Activated naive CD4-positive, alpha-beta T cell treated with anti-CD3 and anti-CD28 coated beads, Interleukin-2, amount 10 ng/mL, durations not matched to agents 7 days and 5 days (primary cell): ENCODE data around the gene ZCCHC2.

Source experiments
- CTCF ChIA-PET: fragments of 350-600 bp; sonication (Branson Sonifier 250); formaldehyde crosslinking; loops from one replicate; lab custom pipeline; 2021; ENCODE audit warnings: antibody characterized with exemption; lab: Charles Lee
- DNase-seq: peaks from one replicate; pipeline ENCODE4 v3.0.0-alpha.2; 2020
- H3K27ac Mint-ChIP-seq: one replicate; pipeline ENCODE4 v1.8.0; 2021; ENCODE audit warnings: mild to moderate bottlenecking, moderate library complexity, mixed read lengths
- H3K27me3 Mint-ChIP-seq: one replicate; pipeline ENCODE4 v1.8.0; 2021; ENCODE audit warnings: mild to moderate bottlenecking, mixed read lengths
- H3K36me3 Mint-ChIP-seq: one replicate; pipeline ENCODE4 v1.8.0; 2021; ENCODE audit warnings: mixed read lengths
- H3K4me1 Mint-ChIP-seq: one replicate; pipeline ENCODE4 v1.8.0; 2021; ENCODE audit warnings: mixed read lengths
- H3K4me3 Mint-ChIP-seq: one replicate; pipeline ENCODE4 v1.8.0; 2021; ENCODE audit warnings: mild to moderate bottlenecking, moderate library complexity, mixed read lengths
- H3K9me3 Mint-ChIP-seq: one replicate; pipeline ENCODE4 v1.8.0; 2021; ENCODE audit warnings: mixed read lengths

ZCCHC2 gene

DNA sequence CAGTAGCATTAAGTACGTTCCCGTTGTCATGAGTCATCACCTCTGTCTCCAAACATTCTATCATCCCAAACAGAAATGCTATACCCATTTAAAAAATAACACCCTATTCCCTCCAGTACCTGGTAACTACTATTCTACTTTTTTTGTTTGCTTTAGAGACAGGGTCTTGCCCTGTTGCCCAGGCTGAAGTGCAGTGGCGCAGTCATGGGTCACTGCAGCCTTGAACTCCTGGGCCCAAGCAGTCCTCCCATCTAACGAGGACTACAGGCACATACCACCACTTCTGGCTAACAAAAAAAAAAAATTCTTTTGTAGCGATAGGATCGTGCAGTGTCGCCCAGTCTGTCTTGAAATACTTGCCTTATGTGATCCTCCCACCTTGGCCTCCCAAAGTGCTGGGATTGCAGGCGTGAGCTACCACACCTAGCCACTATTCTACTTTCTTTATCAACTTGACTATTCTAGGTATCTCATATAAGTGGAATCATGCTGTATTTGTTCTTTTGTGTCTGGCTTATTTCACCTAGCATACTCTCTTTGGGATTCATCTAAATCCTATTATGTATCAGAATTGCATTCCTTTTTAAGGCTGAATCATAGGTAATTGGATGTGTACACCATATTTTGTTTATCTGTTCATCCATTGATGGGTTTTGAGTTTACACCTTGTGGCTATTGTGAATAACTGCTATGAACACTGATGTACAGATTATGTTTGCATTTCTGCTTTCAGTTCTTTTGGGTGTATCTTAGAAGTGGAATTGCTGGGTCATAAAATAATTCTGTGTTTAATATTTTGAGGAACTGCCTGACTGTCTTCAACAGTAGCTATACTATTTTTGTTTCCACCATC lies 14.4 kb downstream of the ZCCHC2 start:
- Mint-ChIP-seq H3K4me1 (peaks cover 18% of the 10 kb centered on the region), H3K9me3 (no peaks in the 10 kb centered on the region), H3K36me3 (peaks cover 23% of the 10 kb centered on the region), H3K27me3 (no peaks in the 10 kb centered on the region), H3K27ac (no peak overlapping the region), H3K4me3 (no peak overlapping the region)
- CTCF ChIA-PET, result interaction anchor here (0.7 kb wide), 1 partner anchor 128 kb away, joined by 5 read pairs; no protein-coding TSS in a partner anchor
- no peak for DNase-seq

GRCh38 chr18:62537946-62538345 lies 15.1 kb downstream of the ZCCHC2 start:
- Mint-ChIP-seq H3K9me3 (no peaks in the 10 kb centered on the region), H3K27ac (no peak overlapping the region), H3K27me3 (no peaks in the 10 kb centered on the region), H3K4me1 (peaks cover 17% of the 10 kb centered on the region), H3K4me3 (no peak overlapping the region), H3K36me3 (peaks cover 23% of the 10 kb centered on the region)
- no peak for DNase-seq
- CTCF ChIA-PET, result interaction anchor here (0.7 kb wide), 1 partner anchor 129 kb away, joined by 5 read pairs; no protein-coding TSS in a partner anchor

DNA sequence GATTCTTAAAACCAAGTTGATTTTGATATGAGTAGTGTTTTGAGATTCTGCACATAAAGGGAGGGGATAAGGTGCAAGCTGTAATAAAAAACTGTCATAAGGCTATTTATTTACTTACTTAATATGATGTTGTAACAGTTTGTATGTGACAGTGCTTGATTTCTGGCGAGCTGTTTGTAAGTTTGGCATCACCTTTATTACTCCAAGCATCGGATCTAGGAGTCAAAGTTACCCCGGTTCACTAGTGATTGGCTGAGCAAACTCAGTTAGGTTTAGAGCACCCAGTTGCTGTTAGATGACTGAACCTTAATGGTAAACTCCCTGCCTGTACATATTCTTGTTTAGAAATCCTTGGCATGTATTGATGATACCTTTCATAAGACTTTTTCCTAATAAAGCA lies 16.1 kb downstream of the ZCCHC2 start:
- Mint-ChIP-seq H3K36me3 (peaks cover 31% of the 10 kb centered on the region), H3K4me1 (peaks cover 17% of the 10 kb centered on the region), H3K27ac (no peak overlapping the region), H3K4me3 (no peak overlapping the region), H3K9me3 (no peaks in the 10 kb centered on the region), H3K27me3 (no peaks in the 10 kb centered on the region)
- CTCF ChIA-PET, result interaction anchor here (1.2 kb wide), 1 partner anchor 215 kb away, joined by 3 read pairs; no protein-coding TSS in a partner anchor
- DNase-seq, result no peak

- DNase-seq, result no peak
- H3K4me1 Mint-ChIP-seq, result peaks cover 13% of the 10 kb centered on the region
- H3K27ac Mint-ChIP-seq, result no peak overlapping the region
- H3K27me3 Mint-ChIP-seq, result no peaks in the 10 kb centered on the region
- H3K9me3 Mint-ChIP-seq, result no peaks in the 10 kb centered on the region
- CTCF ChIA-PET, result interaction anchor here (1.2 kb wide), 1 partner anchor 216 kb away, joined by 3 read pairs; no protein-coding TSS in a partner anchor
- H3K36me3 Mint-ChIP-seq, result peaks cover 28% of the 10 kb centered on the region
- no peak overlapping the region for H3K4me3 Mint-ChIP-seq
These were observed 16.7 kb downstream of the ZCCHC2 start for GRCh38 chr18:62539284-62540165.

GRCh38 chr18:62543021-62543420 lies 20.2 kb downstream of the ZCCHC2 start:
- Mint-ChIP-seq H3K4me3 (no peak overlapping the region), H3K27me3 (no peaks in the 10 kb centered on the region), H3K4me1 (no peaks in the 10 kb centered on the region), H3K36me3 (peaks cover 39% of the 10 kb centered on the region), H3K27ac (no peak overlapping the region), H3K9me3 (no peaks in the 10 kb centered on the region)
- no peak for DNase-seq
- CTCF ChIA-PET, result interaction anchor here (1.5 kb wide), 1 partner anchor 118 kb away, joined by 3 read pairs; no protein-coding TSS in a partner anchor

- Mint-ChIP-seq H3K27me3 (no peaks in the 10 kb centered on the region), H3K9me3 (no peaks in the 10 kb centered on the region), H3K27ac (no peak overlapping the region), H3K4me3 (no peak overlapping the region), H3K4me1 (no peaks in the 10 kb centered on the region), H3K36me3 (peaks cover 43% of the 10 kb centered on the region)
- CTCF ChIA-PET, result no interaction called here
- no peak for DNase-seq
These were observed 22.3 kb downstream of the ZCCHC2 start for GRCh38 chr18:62545098-62545497.

DNA sequence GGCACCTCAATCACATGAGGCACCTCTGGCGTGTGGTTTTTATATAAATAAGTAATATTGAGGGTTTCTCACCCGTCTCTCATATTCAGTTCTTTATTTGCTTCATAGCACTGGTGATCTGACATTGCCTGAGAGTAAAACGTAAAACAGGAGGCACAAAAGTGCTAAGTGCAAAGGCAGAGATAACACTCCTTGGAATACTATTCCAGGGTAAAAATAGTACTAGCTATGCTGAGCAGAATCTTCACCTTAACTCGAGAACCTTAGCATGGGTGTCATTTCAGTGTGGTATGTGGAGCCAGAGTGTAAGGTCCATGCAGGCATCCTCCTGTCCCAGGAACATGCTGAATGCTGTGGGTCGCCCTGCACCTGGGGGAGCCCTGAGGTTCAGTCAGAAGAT lies 26.9 kb downstream of the ZCCHC2 start:
- no peak overlapping the region for H3K4me3 Mint-ChIP-seq
- H3K27ac Mint-ChIP-seq, result no peak overlapping the region
- H3K27me3 Mint-ChIP-seq, result no peaks in the 10 kb centered on the region
- no peak for DNase-seq
- CTCF ChIA-PET, result no interaction called here
- H3K9me3 Mint-ChIP-seq, result no peaks in the 10 kb centered on the region
- H3K36me3 Mint-ChIP-seq, result peaks cover 53% of the 10 kb centered on the region
- H3K4me1 Mint-ChIP-seq, result peaks cover 10% of the 10 kb centered on the region

- no peak overlapping the region for H3K4me3 Mint-ChIP-seq
- CTCF ChIA-PET, result no interaction called here
- H3K4me1 Mint-ChIP-seq, result peaks cover 10% of the 10 kb centered on the region
- H3K27me3 Mint-ChIP-seq, result no peaks in the 10 kb centered on the region
- H3K9me3 Mint-ChIP-seq, result no peaks in the 10 kb centered on the region
- H3K36me3 Mint-ChIP-seq, result peaks cover 51% of the 10 kb centered on the region
- DNase-seq, result no peak
- H3K27ac Mint-ChIP-seq, result no peak overlapping the region
These were observed 27.9 kb downstream of the ZCCHC2 start for GRCh38 chr18:62550746-62551145.

DNA sequence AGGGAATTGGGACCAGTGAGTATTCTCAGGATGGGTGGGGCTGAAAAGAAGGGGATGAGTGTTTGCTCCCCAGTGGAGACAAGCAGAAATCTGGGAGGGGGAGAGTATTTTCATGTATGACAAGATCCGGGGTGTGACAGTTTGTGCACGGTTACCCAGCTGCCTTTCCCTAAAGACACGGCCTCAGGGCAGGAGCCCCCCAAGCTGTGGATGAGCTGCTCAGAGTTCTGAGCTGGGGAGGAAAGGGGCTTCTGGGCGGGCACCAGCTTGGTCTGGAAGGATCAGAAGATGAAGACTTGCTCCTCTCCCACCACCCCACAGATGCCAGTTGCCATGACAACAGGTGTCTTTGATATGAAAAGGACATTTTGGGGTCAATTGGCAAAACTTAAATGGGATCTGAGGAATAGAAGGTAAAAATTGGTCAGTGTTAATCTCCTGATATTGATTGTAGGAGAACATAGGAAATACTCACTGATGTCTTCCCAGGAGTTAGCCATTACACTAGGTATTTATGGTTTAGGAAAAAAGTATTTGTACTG lies 29.2 kb downstream of the ZCCHC2 start:
- CTCF ChIA-PET, result no interaction called here
- Mint-ChIP-seq H3K4me3 (no peak overlapping the region), H3K36me3 (peaks cover 52% of the 10 kb centered on the region), H3K27ac (no peak overlapping the region), H3K4me1 (peaks cover 10% of the 10 kb centered on the region), H3K9me3 (no peaks in the 10 kb centered on the region), H3K27me3 (no peaks in the 10 kb centered on the region)
- no peak for DNase-seq

DNA sequence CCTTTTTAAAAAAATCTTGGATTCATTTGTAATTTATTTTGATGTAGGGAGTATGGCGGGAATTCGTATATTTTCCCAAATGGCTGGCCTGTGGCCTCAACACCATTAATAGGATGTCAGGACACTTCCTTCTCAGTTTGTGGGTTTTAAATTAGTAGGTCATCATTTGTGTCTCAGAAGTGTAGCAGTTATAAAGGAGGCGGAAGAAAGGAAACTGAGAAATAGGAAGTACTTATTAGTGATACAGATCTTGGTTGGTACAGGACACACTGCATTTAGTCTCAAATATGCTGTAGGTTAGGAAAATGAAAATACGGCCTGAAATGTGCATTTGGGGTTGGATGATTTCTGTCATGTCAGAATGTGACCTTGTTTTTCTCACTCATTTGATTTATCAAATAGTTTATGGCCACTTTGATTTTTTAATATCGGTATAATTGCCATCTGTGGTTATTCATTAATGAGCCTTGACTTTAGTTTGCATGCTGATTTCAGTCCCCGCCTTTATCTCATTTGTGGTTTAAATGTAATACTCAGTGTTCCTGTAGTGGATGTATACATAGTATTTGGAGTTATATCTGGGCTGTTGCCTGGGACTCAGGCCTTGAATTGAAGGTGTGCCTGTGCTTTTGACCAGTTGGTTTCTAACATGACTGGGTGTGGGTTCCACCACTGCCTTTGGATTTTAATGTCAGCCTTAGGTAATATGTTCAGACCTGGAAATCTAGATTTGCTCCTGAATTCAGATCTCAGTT lies 31.4 kb downstream of the ZCCHC2 start:
- no peak overlapping the region for H3K4me3 Mint-ChIP-seq
- CTCF ChIA-PET, result no interaction called here
- H3K27me3 Mint-ChIP-seq, result no peaks in the 10 kb centered on the region
- H3K36me3 Mint-ChIP-seq, result peaks cover 62% of the 10 kb centered on the region
- peaks cover 10% of the 10 kb centered on the region for H3K4me1 Mint-ChIP-seq
- H3K9me3 Mint-ChIP-seq, result no peaks in the 10 kb centered on the region
- H3K27ac Mint-ChIP-seq, result no peak overlapping the region
- DNase-seq, result no peak

DNA sequence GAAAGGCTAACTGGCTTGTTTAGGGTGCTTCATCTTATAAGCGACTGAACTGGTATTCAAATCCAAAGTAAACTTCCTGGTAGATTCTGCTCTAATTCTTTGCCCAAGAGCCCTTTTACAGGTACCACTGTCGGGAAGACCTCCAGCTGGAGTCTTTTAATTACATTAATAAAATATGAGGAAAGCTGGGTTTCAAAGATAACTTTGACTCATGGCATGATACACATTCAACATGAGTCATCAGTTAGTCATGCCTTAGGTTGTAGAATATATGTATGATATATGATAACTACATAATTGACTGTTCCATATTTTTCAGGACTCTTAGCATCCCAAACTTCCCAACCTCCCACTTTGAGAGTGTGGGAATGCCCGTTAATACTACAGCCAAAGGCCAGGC lies 32.3 kb downstream of the ZCCHC2 start:
- no peaks in the 10 kb centered on the region for H3K27me3 Mint-ChIP-seq
- H3K4me3 Mint-ChIP-seq, result no peak overlapping the region
- H3K4me1 Mint-ChIP-seq, result peaks cover 10% of the 10 kb centered on the region
- peaks cover 66% of the 10 kb centered on the region for H3K36me3 Mint-ChIP-seq
- H3K27ac Mint-ChIP-seq, result no peak overlapping the region
- CTCF ChIA-PET, result no interaction called here
- DNase-seq, result no peak
- H3K9me3 Mint-ChIP-seq, result no peaks in the 10 kb centered on the region

DNA sequence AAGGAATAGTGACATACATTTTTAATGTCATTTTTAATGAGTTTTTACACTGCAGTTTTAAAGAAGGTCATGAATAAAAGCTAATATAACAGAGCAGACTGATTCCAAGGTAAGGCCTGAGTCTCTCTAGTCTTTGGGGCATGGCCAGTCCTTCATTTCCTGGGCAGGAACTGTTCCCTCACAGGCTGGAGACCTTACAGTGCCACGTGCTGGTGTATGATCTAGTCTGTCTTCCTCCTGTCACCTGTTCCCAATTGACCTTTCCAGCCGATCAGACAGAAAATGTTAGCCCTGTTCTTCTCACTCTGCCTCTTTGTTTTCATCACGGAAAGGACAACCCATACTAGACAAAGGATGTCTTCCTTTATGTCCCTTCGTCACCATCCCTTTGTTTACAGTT lies 33.6 kb downstream of the ZCCHC2 start:
- H3K27ac Mint-ChIP-seq, result peak overlapping the region; percentile 16
- H3K27me3 Mint-ChIP-seq, result no peaks in the 10 kb centered on the region
- DNase-seq, result no peak
- H3K4me1 Mint-ChIP-seq, result peaks cover 12% of the 10 kb centered on the region
- peaks cover 67% of the 10 kb centered on the region for H3K36me3 Mint-ChIP-seq
- CTCF ChIA-PET, result no interaction called here
- H3K9me3 Mint-ChIP-seq, result no peaks in the 10 kb centered on the region
- H3K4me3 Mint-ChIP-seq, result no peak overlapping the region

- DNase-seq, result no peak
- Mint-ChIP-seq H3K27ac (no peak overlapping the region), H3K4me1 (peaks cover 15% of the 10 kb centered on the region), H3K9me3 (no peaks in the 10 kb centered on the region), H3K27me3 (no peaks in the 10 kb centered on the region), H3K36me3 (peaks cover 73% of the 10 kb centered on the region), H3K4me3 (no peak overlapping the region)
- CTCF ChIA-PET, result no interaction called here
These were observed 35.3 kb downstream of the ZCCHC2 start for GRCh38 chr18:62558015-62558663.
